SU-DHL-6 (cell line): ENCODE data around the gene WAPL.

Experiments
- CTCF ChIP-seq: fragments of 200-600 bp; sonication (generic); IDR thresholded peaks from one replicate; pipeline ENCODE4 v1.5.1; 2017; ENCODE audit warnings: antibody characterized with exemption, mild to moderate bottlenecking, low read length, moderate library complexity; ENCODE audit not compliant: insufficient read depth, poor library complexity, severe bottlenecking
- EZH2phosphoT487 ChIP-seq: fragments of 200-600 bp; sonication (generic), shearing (Covaris generic); conservative IDR thresholded peaks from 2 replicates; pipeline ENCODE4 v1.6.1; 2018; ENCODE audit warnings: mild to moderate bottlenecking, antibody characterized with exemption, low read length, moderate library complexity, mixed read lengths

GRCh38 chr10:86391986-86392722 lies 129.4 kb downstream of the WAPL start:
- TF ChIP-seq CTCF (no peak), EZH2phosphoT487 (no peak)
